ENCODE data around the gene NIPBL.

Gene NIPBL

DNA sequence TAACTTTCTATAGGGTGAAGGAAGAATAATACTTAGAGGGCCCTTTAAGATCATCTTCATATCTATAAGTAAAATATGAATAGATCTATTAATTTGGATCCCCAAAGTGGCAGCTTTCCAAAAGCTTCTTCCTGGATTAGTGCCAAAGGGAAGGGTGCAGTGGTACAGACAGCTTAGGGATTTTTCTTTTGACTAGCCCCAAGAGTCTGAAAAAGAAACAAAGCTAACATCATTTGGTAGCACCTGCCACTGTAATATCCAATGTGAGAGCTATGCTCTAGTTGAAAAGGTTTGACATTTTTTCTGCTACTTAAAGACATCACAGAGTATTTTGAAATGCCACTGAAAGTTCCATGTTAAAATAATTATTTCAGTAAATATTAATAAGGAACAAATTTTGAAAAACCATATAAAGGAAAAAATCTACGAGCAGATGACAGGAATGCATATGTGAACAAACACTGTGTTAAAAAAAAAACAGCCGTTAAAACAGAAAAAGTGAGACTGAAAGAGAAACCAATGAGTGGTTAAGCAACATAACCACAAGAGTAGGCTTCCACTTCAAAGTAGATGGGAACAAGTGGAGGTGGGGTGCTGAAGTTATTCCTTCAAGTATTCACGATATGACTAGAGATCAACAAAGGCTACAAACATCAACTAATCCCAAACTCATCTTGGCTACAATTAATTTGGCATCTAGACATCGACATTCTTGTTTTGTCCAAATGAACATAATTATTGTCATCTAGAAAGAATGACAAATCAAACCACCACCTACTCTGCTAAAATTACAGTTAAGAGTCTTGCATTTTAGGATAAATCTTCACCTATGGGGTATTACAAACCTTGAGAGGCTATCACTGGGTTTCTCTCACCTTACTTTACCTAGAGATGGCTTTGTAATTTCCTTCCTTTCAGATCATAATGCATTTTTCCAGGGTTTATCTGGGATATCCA lies 235.1 kb downstream of the NIPBL start:
- DNase-seq (ENCODE audit: low read depth, low spot score), result peak; percentile 92
- H3K4me3 ChIP-seq (ENCODE audit: low read length), result peak overlapping the region; percentile 15; the same call in 1 of the 2 replicates

DNA sequence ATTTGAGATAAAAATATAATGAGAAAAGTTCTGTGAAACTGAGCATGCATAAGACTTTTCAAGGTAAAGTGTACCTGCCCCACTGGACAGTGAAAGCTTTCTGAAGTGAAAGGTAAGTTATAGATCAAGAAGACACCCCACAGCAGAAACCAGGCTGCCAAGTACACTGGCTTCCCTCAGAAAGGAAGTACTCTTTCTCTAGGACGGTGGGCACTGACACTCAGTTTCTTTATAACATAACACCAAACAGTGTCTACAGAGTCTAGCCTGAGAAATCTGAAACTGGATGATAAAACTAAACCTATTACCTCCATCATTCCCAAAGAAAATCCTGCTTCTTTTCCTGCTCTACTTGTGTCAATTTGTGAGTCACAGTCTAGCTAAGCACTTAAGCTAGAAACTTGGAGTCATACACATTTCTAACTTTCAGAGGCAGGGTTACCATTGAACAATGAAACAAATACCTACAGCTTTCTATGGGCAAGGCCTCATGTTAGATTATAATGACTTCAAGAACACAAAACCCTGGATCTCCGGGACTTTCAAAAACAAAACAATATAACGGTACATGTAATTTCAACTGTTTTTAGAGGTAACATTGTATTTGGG lies 235.9 kb downstream of the NIPBL start:
- peak overlapping the region; percentile 15; the same call in 1 of the 2 replicates for H3K4me3 ChIP-seq (ENCODE audit: low read length)

More for the DNA sequence above, 235.9 kb downstream of the NIPBL start:
- no peak for DNase-seq (ENCODE audit: low read depth, low spot score)

All from Jurkat, Clone E6-1 (cell line).